Cardiac muscle cell (in vitro differentiated cells and primary cell): ENCODE results near the gene MUCL3. TPM values are rescaled to one million over a fixed set of nuclear protein-coding genes. Genes with fewer than 3 reads are reported as not detected.
A peak's percentile ranks its signal among the peaks of the same experiment; 100 is the strongest.

Source experiments
- DNase-seq, 2 donors: peaks; one replicate each; pipeline versions ENCODE4 v3.0.0 to v3.0.0-alpha.2; 2010 to 2017; ENCODE audit warnings: low read depth in 1 of 2, low spot score in 1 of 2
- H3K27ac ChIP-seq: fragments of 200-600 bp; sonication (generic); 2 replicates; pipeline ENCODE4 v1.5.1; 2016
- H3K27me3 ChIP-seq: fragments of 200-600 bp; sonication (generic); 2 replicates; pipeline ENCODE4 v1.6.0; 2016; ENCODE audit warnings: control low read depth
- H3K36me3 ChIP-seq: fragments of 200-600 bp; sonication (generic); 2 replicates; pipeline ENCODE4 v1.5.1; 2016; ENCODE audit warnings: control low read depth
- H3K4me1 ChIP-seq: fragments of 200-600 bp; sonication (generic); 2 replicates; pipeline ENCODE4 v1.8.1; 2017; ENCODE audit warnings: low read depth, mild to moderate bottlenecking, mixed run types
- H3K4me3 ChIP-seq: fragments of 200-600 bp; sonication (generic); 2 replicates; pipeline ENCODE4 v1.5.1; 2016; ENCODE audit warnings: mild to moderate bottlenecking
- H3K9me3 ChIP-seq: fragments of 200-600 bp; sonication (generic); 2 replicates; pipeline ENCODE4 v1.5.1; 2017; ENCODE audit warnings: low read depth, mild to moderate bottlenecking, control low read depth
- polyA plus RNA-seq: library from polyadenylated mRNA; unstranded; fragments of >200 nt; fragmentation: Nextera tagmentation; extraction: Ambion mirVana; gene quantifications from 2 replicates; pipeline ENCODE4 v1.2.1, GENCODE V29; 2016
- total RNA-seq: library from RNA; depleted of rRNA; stranded (reverse); fragments of >200 nt; gene quantifications from 2 replicates; pipeline ENCODE4 v1.2.3, GENCODE V29; 2016
- TF ChIP-seq, protein P1 (sequence below): IDR thresholded peaks from 2 replicates; pipeline ENCODE4 v1.5.1; 2012; ENCODE audit warnings: low read depth, mild to moderate bottlenecking, low read length

The MUCL3 gene
- total and polyA plus RNA-seq, 2 experiments from 2014 or later = not detected

DNA sequence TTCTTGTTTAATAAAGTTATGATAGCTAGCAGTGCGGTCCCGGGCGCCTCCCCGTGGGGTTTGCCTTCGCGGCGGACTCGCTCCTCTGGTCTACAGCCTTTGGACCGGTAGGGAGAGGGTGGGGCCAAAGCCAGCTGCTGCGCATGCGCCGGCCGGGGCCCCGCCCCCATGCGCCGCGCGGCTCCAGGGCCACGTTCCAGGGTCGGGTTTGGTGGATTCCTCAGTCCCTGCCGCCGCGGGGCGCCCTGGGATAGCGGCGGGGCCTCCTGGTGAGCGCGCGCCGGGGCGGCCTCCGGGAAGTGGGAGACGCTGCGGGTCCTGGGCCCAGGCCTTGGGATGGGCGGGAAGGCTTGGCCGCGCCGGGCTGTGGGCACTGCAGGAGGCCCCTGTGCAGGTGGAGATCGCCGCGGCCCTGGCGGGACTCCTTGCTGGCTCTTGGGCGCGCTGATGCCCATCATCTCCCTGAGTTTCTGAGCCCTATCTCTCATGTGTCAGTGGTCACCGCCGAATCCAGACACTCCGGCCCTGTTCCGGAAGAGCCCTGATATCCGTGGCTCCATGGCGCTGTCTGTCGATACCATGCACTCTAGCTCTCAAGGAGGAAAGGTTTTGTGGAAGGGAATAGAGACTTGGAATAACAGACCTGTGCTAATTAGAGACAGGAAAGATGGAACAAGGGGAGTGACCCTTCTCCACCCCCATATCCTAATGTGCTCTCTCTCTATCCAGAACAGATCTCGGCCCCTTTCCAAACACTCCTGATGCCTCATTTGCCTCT, 26.5 kb upstream of the MUCL3 start, which contains the start of gene VARS2:
Gene VARS2, plus strand, starts transcription at position 163 of the 778 bp plus-strand sequence. Its CDS starts 599 bp downstream, at position 762.
- peaks cover 16% of the 10 kb centered on the region for H3K36me3 ChIP-seq
- peaks cover 21% of the 10 kb centered on the region for H3K4me1 ChIP-seq

DNA sequence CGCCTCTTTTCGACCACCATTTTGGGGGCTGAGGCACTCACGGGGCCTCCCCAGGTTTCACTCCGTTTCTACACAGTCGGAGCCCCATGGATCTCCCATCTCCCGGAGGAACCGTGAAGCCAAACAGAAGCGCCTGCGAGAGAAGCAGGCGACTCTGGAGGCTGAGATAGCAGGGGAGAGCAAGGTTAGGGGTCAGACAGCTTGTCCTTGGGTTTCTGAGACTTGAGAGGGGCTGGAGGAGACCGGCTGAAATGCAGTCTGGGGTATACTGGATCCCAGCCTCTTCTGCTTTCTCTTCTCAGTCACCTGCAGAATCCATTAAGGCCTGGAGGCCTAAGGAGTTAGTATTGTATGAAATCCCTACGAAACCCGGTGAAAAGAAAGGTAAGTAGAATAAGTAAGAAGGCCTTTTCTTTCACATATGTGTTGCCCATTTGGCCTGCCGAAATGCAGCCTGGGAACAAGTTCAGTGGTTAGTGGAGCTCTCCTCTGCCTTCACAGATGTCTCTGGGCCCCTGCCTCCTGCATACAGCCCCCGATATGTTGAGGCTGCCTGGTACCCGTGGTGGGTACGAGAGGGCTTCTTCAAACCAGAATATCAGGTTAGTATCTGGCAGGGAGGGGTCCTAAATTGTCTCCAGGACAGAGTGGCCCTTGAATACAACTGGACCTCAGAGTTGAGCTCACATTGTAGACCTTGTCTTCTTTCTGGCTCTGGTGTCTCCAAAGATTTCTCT, 25.8 kb upstream of the MUCL3 start:
- Histone ChIP-seq H3K27ac (peak overlapping the region; percentile 90), H3K4me3 (peak overlapping the region; percentile 27), H3K9me3 (no peaks in the 10 kb centered on the region), H3K27me3 (no peaks in the 10 kb centered on the region), H3K4me1 (peaks cover 21% of the 10 kb centered on the region), H3K36me3 (peaks cover 16% of the 10 kb centered on the region)
- TF ChIP-seq, protein P1, sequence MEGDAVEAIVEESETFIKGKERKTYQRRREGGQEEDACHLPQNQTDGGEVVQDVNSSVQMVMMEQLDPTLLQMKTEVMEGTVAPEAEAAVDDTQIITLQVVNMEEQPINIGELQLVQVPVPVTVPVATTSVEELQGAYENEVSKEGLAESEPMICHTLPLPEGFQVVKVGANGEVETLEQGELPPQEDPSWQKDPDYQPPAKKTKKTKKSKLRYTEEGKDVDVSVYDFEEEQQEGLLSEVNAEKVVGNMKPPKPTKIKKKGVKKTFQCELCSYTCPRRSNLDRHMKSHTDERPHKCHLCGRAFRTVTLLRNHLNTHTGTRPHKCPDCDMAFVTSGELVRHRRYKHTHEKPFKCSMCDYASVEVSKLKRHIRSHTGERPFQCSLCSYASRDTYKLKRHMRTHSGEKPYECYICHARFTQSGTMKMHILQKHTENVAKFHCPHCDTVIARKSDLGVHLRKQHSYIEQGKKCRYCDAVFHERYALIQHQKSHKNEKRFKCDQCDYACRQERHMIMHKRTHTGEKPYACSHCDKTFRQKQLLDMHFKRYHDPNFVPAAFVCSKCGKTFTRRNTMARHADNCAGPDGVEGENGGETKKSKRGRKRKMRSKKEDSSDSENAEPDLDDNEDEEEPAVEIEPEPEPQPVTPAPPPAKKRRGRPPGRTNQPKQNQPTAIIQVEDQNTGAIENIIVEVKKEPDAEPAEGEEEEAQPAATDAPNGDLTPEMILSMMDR = no peak
- DNase-seq = peak in 1 of 2 donors; percentile 24

More for the DNA sequence above, 26.5 kb upstream of the MUCL3 start, which contains the start of gene VARS2:
- DNase-seq = peak; percentile 94 to 96
- H3K27me3 ChIP-seq = no peaks in the 10 kb centered on the region
- H3K27ac ChIP-seq = peak within 1 kb of the TSS; percentile 90
- H3K4me3 ChIP-seq = peak within 1 kb of the TSS; percentile 27
- TF ChIP-seq, protein P1 = peak; percentile 51
- no peaks in the 10 kb centered on the region for H3K9me3 ChIP-seq

GRCh38 chr6:30915591-30915946, 25.2 kb upstream of the MUCL3 start:
- Histone ChIP-seq H3K27ac (peak overlapping the region; percentile 90), H3K9me3 (no peaks in the 10 kb centered on the region), H3K36me3 (peaks cover 18% of the 10 kb centered on the region), H3K27me3 (no peaks in the 10 kb centered on the region), H3K4me3 (no peak overlapping the region), H3K4me1 (peaks cover 21% of the 10 kb centered on the region)
- TF ChIP-seq, protein P1 = peak; percentile 70
- DNase-seq = peak; percentile 75 to 81

GRCh38 chr6:30917041-30917440, 23.7 kb upstream of the MUCL3 start:
- TF ChIP-seq, protein P1 = no peak
- Histone ChIP-seq H3K4me1 (peaks cover 21% of the 10 kb centered on the region), H3K27me3 (no peaks in the 10 kb centered on the region), H3K36me3 (peaks cover 10% of the 10 kb centered on the region), H3K4me3 (no peak overlapping the region), H3K9me3 (no peaks in the 10 kb centered on the region), H3K27ac (no peak overlapping the region)
- no peak for DNase-seq

- Histone ChIP-seq H3K27ac (no peak overlapping the region), H3K27me3 (no peaks in the 10 kb centered on the region), H3K4me1 (peaks cover 21% of the 10 kb centered on the region), H3K36me3 (peaks cover 10% of the 10 kb centered on the region), H3K4me3 (no peak overlapping the region), H3K9me3 (no peaks in the 10 kb centered on the region)
- TF ChIP-seq, protein P1 = no peak
- DNase-seq = no peak
Measured at GRCh38 chr6:30917487-30917886, 23.3 kb upstream of the MUCL3 start.
